DND-41 (cell line): ENCODE data around the gene SETD3.

Source experiments
- EZH2 ChIP-seq: IDR thresholded peaks from 3 replicates; pipeline ENCODE4 v1.6.1; 2012; ENCODE audit warnings: borderline replicate concordance, low read depth, mild to moderate bottlenecking, moderate library complexity, low read length, inconsistent platforms; ENCODE audit not compliant: severe bottlenecking
- TF ChIP-seq, protein P1 (sequence below): IDR thresholded peaks from 2 replicates; pipeline ENCODE4 v1.5.1; 2012; ENCODE audit warnings: borderline replicate concordance, low read length, moderate library complexity, mild to moderate bottlenecking; ENCODE audit not compliant: poor library complexity, severe bottlenecking; ENCODE audit errors: extremely low read depth

- TF ChIP-seq, protein P1, sequence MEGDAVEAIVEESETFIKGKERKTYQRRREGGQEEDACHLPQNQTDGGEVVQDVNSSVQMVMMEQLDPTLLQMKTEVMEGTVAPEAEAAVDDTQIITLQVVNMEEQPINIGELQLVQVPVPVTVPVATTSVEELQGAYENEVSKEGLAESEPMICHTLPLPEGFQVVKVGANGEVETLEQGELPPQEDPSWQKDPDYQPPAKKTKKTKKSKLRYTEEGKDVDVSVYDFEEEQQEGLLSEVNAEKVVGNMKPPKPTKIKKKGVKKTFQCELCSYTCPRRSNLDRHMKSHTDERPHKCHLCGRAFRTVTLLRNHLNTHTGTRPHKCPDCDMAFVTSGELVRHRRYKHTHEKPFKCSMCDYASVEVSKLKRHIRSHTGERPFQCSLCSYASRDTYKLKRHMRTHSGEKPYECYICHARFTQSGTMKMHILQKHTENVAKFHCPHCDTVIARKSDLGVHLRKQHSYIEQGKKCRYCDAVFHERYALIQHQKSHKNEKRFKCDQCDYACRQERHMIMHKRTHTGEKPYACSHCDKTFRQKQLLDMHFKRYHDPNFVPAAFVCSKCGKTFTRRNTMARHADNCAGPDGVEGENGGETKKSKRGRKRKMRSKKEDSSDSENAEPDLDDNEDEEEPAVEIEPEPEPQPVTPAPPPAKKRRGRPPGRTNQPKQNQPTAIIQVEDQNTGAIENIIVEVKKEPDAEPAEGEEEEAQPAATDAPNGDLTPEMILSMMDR, result no peak
- no peak for TF ChIP-seq EZH2
Measured at GRCh38 chr14:99473458-99473857, 7.2 kb downstream of the SETD3 start.
